GM13977 (cell line): ENCODE data around the gene SRGAP2C.
"Not testable (repeated sequence)": the region's sequence is repeated elsewhere in the genome, so short reads cannot be mapped to it uniquely, and the experiment has no call there.

ENCODE experiments used
- DNase-seq: peaks from one replicate; pipeline ENCODE4 v3.0.0; 2012; ENCODE audit warnings: low spot score
- in situ Hi-C: fragments of 300-500 bp; cut with MboI; formaldehyde crosslinking; loops from one replicate; pipeline ENCODE4 v1.12.0; 2022; ENCODE audit warnings: low sequenced_read_pairs, low pct_unique_long_range_greater_than_20kb, mixed read lengths, inconsistent platforms; ENCODE audit not compliant: unreplicated experiment

SRGAP2C gene

DNA sequence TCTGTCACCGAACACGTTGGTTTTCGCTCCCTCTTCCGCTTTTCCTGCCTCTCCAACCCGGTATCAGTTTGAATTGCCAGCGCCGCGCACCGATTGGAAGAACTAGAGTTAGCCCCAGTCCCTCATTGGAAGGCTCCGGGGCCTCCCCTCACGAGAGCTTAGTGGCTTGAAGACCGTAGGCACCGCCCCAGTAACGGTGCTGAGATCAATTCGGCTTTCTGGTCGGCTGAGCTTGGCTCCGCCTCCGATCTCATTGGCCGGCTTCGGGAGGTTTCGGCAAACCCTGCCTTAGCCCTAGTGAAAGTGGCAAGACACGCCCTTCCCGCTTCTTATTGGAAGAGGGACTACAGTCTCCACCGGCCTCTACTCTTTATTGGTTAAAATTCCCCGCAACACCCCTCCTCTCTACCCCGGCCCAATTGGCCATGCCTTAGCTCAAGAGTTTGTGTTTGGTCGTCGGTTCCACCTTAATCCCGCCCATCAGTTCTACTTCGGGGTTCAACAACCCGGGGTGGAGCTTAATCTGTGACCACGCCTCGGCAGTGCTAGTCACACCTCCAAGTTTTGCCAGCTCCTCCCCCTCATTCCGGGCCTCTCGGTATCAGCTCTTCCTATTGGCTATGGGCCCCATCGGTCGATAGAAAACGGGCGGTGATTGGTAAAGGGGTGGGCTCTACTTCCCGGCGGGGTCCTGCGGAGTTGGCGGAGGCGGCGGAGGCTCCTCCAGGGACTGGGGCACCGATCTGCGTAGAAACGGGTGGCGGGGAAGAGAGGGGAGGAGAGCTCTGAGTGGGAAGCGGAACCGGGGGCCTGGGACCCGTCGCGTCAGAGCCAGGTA lies at the start of gene SRGAP2C, which contains the start of gene FAM72B:
TSS of gene SRGAP2C (plus strand) at position 686 of the 838 bp plus-strand sequence. CDS start 2,472 bp downstream, outside the sequence.
TSS of gene FAM72B (minus strand) at position 51 of the 838 bp plus-strand sequence. CDS start 851 bp downstream, outside the sequence.
- in situ Hi-C loops = not testable (repeated sequence)
- peak; percentile 84 for DNase-seq

DNA sequence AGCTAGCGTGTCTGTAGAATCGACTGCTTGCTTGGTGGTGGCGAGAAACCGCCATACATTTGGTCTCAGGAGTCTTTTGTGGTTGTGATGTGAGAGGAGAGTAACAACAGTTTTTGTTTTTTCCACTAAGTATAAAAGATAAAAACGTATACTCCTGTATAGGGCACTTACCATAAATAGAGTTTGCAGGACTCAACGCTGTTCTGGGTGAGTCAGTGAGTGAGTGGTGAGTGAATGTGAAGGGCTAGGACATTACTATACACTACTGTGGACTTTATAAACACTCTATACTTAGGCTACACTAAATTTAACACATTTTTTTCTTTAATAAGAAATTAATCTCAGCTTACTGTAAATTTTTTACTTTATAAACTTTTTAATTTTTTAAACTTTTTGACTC lies 44.4 kb upstream of the SRGAP2C start:
- in situ Hi-C loops, DNase-seq: not testable (repeated sequence)

DNA sequence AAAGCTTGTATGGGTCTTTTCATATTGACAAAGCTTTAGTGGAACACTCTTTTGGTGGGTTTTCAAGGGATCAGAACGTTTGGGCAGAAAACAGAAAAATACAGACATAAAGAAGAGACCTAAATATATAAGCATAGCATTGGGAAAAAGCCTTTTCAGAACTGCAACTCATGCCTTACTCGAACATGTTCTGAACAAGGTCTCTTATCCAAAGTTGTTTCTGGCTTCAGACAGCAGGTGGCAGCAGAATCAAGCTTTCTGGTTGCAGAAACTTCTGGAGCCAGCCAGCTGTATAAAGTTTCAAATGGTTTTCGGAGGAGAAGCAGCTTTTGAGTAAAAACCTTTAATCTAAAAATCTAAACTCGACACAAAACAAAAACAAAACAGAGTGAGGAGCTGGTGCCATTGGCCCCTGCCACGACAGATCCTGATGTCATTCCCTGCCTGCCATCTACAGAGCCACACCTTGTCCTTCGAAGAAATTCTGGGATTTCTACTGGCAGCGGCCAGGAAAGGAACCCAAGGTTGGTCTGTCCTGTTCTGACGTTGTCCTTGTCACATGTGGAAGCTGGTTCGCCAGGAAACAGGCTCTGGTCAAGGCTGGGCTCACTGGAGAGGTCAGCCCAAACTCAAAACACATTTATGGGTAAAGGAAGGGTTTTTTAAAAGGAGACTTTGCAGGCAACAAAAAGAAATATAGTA lies 36.1 kb upstream of the SRGAP2C start:
- DNase-seq, in situ Hi-C loops: not testable (repeated sequence)

DNA sequence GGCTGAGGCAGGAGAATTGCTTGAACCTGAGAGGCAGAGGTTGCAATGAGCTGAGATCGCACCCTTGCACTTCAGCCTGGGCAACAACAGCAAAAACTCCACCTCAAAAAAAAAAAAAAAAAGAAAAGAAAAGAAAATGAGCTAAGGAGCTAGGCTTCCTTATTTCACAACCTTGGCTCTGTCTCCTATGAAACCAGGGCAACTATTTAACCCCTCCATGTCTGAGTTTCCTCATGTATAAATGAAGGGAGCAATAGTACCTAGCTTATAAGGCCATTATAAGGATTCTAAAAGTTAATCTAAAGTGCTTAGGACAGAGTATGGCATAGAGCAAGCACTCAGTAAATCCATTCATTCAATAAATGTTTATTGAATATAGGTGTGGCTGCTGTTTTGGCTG lies 33.5 kb upstream of the SRGAP2C start:
- DNase-seq, in situ Hi-C loops: not testable (repeated sequence)

DNA sequence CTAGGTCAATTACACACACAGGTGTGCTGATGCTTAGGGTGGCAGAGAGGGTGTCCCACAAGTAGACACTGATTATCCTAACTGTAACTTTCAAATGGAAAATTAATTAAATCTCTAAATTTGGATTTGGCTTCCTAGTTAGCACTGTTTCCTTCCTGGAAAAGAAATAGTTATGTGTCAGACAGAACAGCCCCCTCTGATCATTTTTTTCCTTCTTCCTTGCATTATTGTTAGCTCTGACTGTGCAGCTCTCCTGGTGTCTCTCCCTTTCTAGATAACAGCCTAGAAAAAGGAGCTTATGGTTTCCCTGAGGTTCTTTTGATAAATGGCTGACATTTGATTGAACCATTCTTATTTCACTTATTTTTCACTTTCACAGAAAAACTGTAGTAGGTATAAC lies 32.0 kb upstream of the SRGAP2C start:
- DNase-seq, in situ Hi-C loops: not testable (repeated sequence)

DNA sequence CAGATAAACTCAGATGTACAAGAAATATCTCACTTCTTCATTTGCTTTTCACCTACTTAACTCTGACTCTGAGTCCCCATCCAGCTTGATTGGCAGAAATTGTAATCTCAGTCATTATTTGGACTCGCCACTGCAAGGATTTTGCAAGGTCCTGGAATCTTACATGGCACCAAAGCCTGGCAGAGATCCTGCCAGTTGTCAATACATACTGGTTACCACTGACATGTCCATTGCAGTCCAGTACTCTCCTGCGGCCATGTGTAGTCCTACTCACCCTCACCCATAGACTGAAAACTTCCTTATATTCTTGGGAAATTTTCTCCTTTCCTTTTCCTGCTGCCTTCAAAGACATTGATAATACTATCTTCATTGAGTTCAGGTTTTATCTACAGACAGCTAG lies 30.0 kb upstream of the SRGAP2C start:
- in situ Hi-C loops, DNase-seq: not testable (repeated sequence)

DNA sequence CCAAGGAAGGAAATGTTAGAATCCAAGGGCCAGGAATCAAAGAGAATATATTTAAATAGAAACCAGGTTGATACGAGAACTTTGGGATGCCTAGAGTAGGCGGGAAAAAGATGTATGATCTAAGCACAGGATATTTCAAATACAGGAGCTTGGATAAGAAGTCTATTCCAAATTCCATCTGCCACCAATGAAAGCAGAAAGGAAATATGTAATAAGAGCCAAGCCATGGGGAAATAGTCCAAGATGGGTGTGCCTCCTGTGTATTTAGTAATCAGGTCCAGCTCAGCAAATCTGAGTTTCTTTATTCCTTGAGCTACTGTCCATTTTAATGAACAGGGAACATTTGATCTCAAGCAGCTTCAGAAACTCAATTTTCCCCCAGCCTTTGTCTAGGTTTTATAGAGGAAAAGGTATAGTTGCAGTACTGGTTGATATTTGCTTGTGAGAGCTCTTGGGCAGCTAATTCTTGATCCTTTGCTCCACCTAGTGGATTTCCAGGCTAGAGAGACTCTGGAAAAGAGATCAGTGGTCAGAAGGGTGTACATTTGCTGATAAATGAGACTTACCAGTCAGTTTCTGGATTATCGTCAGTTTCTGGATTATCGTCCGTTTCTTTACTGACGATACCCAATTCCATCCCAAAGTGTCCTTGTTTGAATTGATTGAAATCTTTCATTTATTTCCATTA lies 29.0 kb upstream of the SRGAP2C start:
- in situ Hi-C loops, DNase-seq: not testable (repeated sequence)

DNA sequence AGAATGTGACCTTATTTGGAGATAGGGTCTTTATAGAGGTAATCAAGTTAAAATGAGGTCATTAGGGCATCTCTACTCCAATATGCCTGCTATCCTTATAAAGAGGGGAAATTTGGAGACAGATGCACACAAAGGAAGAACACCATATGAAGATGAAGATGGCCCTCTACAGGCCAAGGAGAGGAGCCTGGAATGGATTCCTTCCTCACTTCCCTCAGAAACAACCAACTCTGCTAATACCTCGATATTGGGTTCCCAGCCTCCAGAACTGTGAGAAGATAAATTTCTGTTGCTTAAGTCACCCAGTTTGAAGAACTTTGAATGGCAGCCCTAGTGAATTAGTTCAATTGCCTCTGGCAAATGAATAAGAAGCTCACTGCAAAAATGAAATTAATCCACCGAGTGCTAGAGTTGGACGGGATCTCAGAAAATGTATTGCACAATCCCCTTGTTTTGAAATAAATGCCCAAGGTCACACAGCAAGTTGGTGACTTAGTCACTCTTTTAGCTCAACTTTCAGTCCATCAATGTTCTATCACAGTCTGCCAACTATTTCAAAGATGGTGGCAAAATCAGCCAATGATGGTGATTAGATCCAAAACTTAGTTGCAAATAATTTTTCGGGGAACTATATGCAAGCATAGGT lies 27.7 kb upstream of the SRGAP2C start:
- DNase-seq, in situ Hi-C loops: not testable (repeated sequence)

DNA sequence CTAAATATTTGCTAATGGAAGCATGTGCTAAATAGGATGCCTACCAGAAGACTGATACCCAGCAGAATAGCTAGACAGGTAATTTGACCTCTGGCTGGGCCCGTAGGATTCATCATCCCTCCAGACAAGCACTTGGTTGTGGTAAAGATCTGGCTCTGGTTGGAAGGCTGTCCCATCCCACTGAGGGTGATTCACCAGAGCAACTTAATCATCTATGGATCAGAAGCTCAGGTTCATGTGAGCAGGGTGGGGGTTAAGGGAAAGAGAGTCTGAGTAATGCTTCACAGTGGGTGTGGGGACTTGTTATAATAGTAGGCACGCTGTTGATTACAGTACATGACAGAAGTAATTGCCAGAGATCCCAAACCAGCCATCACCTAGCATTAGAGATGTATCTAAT lies 27.2 kb upstream of the SRGAP2C start:
- in situ Hi-C loops, DNase-seq: not testable (repeated sequence)

DNA sequence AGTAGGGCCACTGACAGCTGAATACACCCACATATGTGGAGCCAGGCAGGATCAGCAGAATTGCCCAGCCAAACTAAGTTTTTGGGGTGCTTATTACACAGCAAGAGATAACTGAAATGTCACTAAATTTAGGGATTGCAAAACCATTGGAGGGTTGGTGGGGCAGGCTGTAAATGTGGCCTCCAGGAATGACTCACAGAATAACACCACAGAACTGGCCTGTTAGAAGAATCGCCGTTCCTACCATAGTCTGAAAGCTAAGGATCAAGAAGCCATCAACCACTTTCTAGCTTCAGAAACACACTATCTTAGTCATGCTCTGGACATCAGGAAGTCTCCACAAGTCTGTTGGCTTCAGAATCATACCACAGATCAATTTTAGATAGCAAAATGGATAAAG lies 24.7 kb upstream of the SRGAP2C start:
- DNase-seq, in situ Hi-C loops: not testable (repeated sequence)

DNA sequence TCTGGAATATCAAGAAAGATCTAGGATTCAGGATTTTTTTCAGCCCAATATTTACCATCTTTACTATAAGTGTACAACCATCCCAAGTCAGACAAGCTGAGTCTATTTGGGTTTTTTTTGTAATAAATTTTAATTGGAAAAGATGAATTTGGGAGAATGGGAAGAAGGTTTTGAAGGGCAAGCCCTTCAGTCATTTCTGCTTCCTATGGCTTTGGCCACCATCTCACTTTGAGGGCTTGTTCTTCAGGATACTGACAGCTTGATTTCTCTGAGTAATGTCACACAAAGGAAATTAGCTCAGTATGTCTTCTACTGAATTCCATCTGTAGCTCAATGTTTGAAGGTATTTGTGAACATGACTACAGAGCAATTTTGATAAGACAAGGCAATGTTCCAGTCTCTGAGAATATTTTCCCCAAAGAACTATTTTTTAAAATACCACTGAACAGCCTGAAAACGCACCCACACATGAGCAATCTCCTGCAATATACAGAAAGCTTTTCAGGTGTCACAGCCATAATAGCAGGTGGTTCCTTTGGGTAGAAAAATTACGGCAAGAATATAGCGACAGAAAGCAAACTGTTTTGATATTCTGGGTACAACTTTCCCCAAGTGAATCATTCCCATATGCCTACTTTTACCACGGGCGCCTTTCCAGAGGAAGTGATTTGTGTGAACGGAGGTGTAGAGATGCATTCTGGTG lies 23.4 kb upstream of the SRGAP2C start:
- DNase-seq, in situ Hi-C loops: not testable (repeated sequence)

DNA sequence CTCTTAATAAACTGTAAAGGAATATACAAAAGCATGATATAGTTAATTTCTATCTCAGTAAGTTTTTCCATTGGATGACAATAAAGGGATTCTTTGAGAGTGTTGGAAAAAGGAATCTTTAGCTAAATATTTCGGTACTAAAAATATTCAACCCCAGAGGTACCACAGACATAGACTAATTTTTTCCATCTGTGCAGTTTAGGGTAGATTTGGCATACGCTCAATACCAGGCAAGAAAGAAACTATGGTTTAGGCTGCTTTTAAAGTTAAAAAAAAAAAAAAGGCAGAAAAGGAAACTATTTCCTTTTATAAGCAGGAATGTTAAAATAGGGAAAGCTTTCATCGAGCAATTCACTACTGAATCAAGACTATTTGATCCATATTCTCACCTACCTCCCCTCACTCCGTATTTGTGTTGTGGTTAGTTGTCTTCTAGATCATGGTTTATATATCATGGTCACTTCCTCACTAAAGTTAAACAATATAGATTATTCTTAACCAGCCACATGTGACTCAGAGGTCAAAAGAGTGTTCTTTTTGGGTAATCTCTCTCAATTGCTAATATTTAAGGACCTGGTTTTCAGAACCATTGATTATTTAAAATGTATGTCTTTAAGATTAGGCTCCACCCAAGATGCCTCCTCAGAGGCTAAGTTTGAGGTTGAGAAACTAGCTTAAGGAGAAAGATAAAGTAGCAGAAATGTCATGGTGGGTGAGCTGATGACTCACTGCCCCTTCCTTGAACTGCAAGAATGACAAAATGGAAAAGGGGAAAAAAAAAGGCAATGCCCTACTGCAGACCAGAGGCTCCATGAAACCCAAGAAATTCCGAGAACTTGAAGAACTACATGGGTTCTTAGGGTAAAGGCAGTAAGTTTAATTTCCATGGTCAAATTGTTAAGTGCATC lies 20.7 kb upstream of the SRGAP2C start:
- in situ Hi-C loops, DNase-seq: not testable (repeated sequence)

DNA sequence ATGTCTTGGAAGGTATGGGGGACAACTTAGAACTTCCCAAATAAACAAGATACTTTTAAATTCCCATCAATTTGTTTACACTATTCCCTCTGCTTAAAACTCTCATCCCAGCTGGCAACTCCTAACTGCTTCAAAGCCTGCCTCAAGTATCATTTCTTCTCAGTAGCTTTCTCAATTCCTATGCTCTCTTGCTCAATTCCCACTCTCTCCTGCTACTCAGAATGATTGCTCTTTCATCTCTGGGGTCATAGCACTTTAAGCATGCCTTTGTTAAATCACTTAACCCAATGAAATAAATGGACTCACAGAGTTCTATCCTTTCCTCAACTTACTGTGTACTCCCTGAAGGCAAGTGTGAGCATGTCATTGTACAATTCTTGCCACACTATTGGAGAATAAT lies 19.5 kb upstream of the SRGAP2C start:
- DNase-seq, in situ Hi-C loops: not testable (repeated sequence)

DNA sequence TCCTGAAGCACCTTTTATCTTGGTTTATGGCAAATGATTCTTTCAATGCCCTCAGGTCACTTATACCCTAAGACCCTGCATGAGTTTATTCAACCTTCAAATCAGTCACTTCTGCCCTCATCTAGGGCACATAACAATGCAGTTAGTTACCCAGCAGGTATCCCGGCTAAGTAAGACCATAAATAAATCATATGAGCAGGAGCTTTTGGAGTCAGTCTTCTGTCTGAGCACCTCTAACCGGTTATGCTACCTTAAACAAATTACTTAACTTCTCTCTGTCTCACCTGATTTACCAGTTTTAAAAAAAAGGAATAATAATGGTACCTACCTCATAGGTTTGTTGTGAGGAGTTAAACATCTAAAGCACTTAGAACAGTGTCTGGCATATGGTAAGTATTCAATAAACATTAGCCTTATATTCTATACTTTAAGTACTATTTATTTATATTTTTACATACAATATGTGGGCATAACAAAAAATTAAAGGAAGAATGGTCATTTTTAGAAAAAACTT lies 17.5 kb upstream of the SRGAP2C start:
- DNase-seq, in situ Hi-C loops: not testable (repeated sequence)

DNA sequence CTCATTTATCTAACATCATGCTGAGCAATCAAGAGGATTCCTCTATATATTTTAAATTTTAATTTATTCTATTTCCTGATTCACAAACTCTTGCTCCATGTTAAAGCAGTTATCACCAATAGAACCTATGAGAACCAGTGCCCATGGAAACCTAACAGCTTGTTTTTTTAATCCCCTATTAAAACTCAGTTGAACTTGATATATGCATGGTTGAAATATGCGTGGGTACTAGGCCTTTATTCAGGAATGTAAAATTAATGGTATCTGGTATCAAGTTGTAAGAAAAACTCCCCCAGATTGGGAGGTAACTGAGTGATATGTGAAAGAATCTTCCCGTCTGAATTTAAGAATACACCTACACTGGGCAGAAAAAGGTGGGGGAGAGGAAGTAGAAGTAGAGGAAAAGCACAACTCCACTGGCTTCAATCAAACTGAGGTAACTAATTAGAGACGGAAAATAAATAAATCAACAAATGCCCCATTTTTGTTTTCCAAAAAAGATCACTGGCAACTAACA lies 16.6 kb upstream of the SRGAP2C start:
- in situ Hi-C loops = not testable (repeated sequence)

DNA sequence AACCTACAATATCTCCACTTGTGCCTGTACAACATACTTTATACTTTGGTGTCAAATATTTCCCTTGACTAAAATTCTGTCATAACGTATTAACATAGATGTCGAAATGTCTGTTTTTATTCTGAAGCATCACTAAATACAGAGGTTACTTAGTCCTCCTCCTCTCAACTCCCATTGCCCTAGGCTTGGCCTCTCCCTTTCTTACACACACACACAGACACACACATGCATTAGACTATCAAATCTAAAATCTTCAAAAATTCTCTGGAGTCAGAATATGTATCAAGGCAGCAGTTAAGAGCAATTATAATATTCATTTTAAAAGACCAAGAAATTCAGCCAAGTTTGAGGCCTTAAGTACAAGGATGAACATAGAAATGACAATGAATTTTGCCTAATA lies 8.1 kb upstream of the SRGAP2C start:
- DNase-seq, in situ Hi-C loops: not testable (repeated sequence)

More for the DNA sequence above, 16.6 kb upstream of the SRGAP2C start:
- not testable (repeated sequence) for DNase-seq
